Measurements from ENCODE around the gene SYDE2. TPM values are rescaled to one million over a fixed set of nuclear protein-coding genes. Genes with fewer than 3 reads are reported as not detected.
"Not testable (repeated sequence)": the region's sequence is repeated elsewhere in the genome, so short reads cannot be mapped to it uniquely, and the experiment has no call there.

Gene SYDE2
- total RNA-seq, 1 donor from 2014 or later: 0.38 TPM

DNA sequence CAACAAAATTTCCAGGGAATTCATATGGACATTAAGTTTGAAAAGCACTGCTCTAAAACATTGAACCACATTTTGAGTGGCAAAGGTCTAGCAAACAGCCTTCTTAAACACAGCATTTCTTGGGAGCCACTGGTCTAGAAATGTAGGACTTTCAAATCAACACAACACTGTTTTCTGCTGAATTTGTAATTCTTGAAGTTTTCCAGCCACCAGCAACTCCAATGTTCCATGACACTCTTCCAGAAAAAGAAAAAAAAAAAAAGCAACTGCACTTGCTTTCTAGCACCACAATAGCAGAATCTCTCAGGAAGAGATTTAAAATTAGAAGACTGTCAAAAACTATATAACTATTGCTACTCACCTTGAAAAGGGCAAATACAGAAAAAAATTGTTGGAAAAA is 4.5 kb downstream of the SYDE2 start:
- Mint-ChIP-seq H3K27me3 (peaks cover 8% of the 10 kb centered on the region), H3K9me3 (no peaks in the 10 kb centered on the region), H3K4me1 (peaks cover 8% of the 10 kb centered on the region), H3K4me3 (no peak overlapping the region), H3K36me3 (ENCODE audit: low read depth) (no peaks in the 10 kb centered on the region), H3K27ac (no peak overlapping the region)
- TF ChIP-seq, protein P1, sequence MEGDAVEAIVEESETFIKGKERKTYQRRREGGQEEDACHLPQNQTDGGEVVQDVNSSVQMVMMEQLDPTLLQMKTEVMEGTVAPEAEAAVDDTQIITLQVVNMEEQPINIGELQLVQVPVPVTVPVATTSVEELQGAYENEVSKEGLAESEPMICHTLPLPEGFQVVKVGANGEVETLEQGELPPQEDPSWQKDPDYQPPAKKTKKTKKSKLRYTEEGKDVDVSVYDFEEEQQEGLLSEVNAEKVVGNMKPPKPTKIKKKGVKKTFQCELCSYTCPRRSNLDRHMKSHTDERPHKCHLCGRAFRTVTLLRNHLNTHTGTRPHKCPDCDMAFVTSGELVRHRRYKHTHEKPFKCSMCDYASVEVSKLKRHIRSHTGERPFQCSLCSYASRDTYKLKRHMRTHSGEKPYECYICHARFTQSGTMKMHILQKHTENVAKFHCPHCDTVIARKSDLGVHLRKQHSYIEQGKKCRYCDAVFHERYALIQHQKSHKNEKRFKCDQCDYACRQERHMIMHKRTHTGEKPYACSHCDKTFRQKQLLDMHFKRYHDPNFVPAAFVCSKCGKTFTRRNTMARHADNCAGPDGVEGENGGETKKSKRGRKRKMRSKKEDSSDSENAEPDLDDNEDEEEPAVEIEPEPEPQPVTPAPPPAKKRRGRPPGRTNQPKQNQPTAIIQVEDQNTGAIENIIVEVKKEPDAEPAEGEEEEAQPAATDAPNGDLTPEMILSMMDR (IDR thresholded peaks at IDR 0.05): no peak
- no peak for ATAC-seq (ENCODE audit: low read depth)
- no peak for DNase-seq
- intact Hi-C loops (cut with micrococcal nuclease): no loop called here
- POLR2A ChIA-PET: no interaction called here
- CTCF ChIA-PET: no interaction called here

DNA sequence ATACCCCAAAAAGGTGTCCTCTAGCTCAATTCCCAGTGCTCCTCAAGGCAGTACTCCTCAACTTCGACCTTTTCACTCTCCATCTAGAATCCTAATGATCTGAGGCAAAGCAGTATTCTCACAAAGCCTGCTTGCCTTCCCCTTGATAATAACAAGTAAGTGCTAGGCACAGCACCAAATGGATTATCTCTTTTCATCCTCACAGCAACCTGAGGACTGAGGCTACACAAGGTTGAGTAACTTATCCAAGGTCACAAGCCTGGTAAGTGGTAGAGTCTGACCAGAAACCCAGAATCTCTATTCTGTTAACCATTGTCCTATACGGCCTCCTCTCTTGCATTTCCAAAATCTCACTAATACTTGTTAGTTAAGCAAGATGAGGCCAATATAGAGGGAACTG is 5.1 kb downstream of the SYDE2 start:
- Mint-ChIP-seq H3K9me3 (no peaks in the 10 kb centered on the region), H3K36me3 (ENCODE audit: low read depth) (no peaks in the 10 kb centered on the region), H3K4me3 (no peak overlapping the region), H3K27me3 (peaks cover 12% of the 10 kb centered on the region), H3K4me1 (peaks cover 8% of the 10 kb centered on the region), H3K27ac (no peak overlapping the region)
- no peak for DNase-seq
- ATAC-seq (ENCODE audit: low read depth): no peak
- ChIA-PET CTCF (no interaction called here), POLR2A (interaction anchor here (0.6 kb wide), 1 partner anchor 11 kb away, joined by 6 read pairs; no protein-coding TSS in a partner anchor)
- TF ChIP-seq, protein P1 (IDR thresholded peaks at IDR 0.05): no peak
- intact Hi-C loops (cut with micrococcal nuclease): no loop called here

DNA sequence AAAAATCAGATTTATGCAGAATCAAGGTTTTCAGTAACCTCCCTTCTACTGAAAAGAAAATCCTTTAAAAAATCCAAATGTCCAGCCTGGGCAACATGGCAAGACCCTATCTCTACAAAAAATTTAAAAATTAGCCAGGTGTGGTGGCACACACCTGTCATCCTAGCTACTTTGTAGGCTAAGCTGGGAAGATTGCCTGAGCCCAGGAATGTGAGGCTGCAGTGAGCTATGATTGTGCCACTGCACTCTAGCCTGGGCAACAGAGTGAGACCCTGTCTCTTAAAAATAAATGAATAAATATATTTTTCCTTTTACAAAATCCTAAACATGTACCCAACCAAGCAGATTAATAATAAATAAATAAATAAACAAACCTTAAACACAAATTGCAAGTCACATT is 8.7 kb downstream of the SYDE2 start:
- CTCF ChIA-PET; H3K9me3 Mint-ChIP-seq; POLR2A ChIA-PET; H3K4me3 Mint-ChIP-seq; H3K36me3 Mint-ChIP-seq (ENCODE audit: low read depth); H3K4me1 Mint-ChIP-seq; H3K27ac Mint-ChIP-seq; H3K27me3 Mint-ChIP-seq; DNase-seq; intact Hi-C loops (cut with micrococcal nuclease); ATAC-seq (ENCODE audit: low read depth): not testable (repeated sequence)

DNA sequence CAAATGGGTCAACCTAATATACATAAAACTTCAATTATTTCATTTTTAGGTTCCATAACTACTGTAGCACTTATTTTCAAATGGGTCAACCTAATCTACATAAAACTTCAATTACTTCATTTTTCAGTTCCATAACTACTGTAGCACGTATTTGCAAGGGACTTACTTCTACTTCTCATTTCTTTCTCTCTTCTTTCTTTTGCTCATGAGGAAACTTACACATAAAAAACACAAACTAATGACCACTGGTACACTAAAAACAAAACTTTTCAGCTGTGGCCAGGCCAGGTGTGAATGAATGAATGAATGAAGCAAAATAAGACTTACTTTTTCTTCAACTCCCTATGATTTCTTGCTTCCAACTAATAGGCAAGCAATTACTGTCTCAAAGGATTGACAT is 11.7 kb downstream of the SYDE2 start:
- peaks cover 2% of the 10 kb centered on the region for H3K36me3 Mint-ChIP-seq (ENCODE audit: low read depth)
- H3K4me3 Mint-ChIP-seq: no peak overlapping the region
- no peaks in the 10 kb centered on the region for H3K4me1 Mint-ChIP-seq
- no peak overlapping the region for H3K27ac Mint-ChIP-seq
- intact Hi-C loops (cut with micrococcal nuclease): no loop called here
- H3K27me3 Mint-ChIP-seq: peaks cover 9% of the 10 kb centered on the region
- H3K9me3 Mint-ChIP-seq: no peaks in the 10 kb centered on the region
- TF ChIP-seq, protein P1 (IDR thresholded peaks at IDR 0.05): no peak
- POLR2A ChIA-PET: no interaction called here
- ATAC-seq (ENCODE audit: low read depth): no peak
- DNase-seq: no peak
- CTCF ChIA-PET: no interaction called here

DNA sequence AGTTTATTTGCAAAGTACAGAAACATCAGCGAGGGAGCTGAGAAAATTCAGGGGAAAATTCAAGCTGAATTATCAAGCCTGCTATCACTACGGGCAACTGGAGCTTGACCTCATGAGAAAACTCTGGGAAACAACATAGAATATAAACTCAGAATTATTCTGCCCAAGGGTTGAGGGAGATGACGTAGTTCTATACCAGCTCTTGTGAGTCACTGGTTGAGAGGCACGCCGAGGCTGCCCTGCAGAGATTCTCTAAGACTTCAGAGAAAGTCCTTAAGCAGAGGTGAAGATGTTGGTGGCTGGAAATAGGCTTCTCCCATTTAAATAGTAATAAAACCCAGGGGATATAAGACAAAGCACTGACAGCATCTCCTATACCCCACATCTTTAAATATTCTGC is 12.3 kb downstream of the SYDE2 start:
- TF ChIP-seq, protein P1 (IDR thresholded peaks at IDR 0.05): no peak
- no peak overlapping the region for H3K27ac Mint-ChIP-seq
- H3K4me1 Mint-ChIP-seq: no peaks in the 10 kb centered on the region
- intact Hi-C loops (cut with micrococcal nuclease): no loop called here
- ChIA-PET POLR2A (no interaction called here), CTCF (no interaction called here)
- DNase-seq: no peak
- H3K27me3 Mint-ChIP-seq: peaks cover 9% of the 10 kb centered on the region
- peaks cover 2% of the 10 kb centered on the region for H3K36me3 Mint-ChIP-seq (ENCODE audit: low read depth)
- H3K4me3 Mint-ChIP-seq: no peak overlapping the region
- ATAC-seq (ENCODE audit: low read depth): no peak
- no peaks in the 10 kb centered on the region for H3K9me3 Mint-ChIP-seq

DNA sequence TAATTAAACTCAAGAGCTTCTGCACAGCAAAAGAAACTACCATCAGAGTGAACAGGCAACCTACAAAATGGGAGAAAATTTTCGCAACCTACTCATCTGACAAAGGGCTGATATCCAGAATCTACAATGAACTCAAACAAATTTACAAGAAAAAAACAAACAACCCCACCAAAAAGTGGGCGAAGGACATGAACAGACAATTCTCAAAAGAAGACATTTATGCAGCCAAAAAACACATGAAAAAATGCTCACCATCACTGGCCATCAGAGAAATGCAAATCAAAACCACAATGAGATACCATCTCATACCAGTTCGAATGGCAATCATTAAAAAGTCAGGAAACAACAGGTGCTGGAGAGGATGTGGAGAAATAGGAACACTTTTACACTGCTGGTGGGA is 13.8 kb downstream of the SYDE2 start:
- intact Hi-C loops (cut with micrococcal nuclease); H3K4me1 Mint-ChIP-seq; CTCF ChIA-PET; DNase-seq; H3K27me3 Mint-ChIP-seq; H3K9me3 Mint-ChIP-seq; ATAC-seq (ENCODE audit: low read depth); H3K36me3 Mint-ChIP-seq (ENCODE audit: low read depth); H3K4me3 Mint-ChIP-seq; POLR2A ChIA-PET; H3K27ac Mint-ChIP-seq: not testable (repeated sequence)

Measured in activated B cell treated with CpG ODN at 0.5 μM for 24 hours (primary cell).